Liver (tissue), 9 donors: ENCODE data around the gene RBFOX1. TPM values are rescaled to one million over a fixed set of nuclear protein-coding genes. Genes with fewer than 3 reads are reported as not detected.

Source experiments
- DNase-seq: peaks from one replicate; pipeline ENCODE4 v3.0.0-alpha.2; 2017; ENCODE audit warnings: low spot score
- H3K27ac ChIP-seq, 2 donors: one replicate each; pipeline ENCODE4 v1.7.0; 2013; ENCODE audit warnings: inconsistent platforms in 2 of 2, low read length in 2 of 2, control low read depth in 1 of 2, low read depth in 1 of 2, mild to moderate bottlenecking in 1 of 2
- H3K27me3 ChIP-seq, 4 donors: one replicate each; pipeline versions ENCODE4 v1.6.1 to v1.7.0; 2013; ENCODE audit warnings: low read length in 3 of 4, inconsistent platforms in 1 of 4, mild to moderate bottlenecking in 1 of 4, moderate library complexity in 1 of 4; ENCODE audit not compliant: control insufficient read depth in 4 of 4, insufficient read depth in 4 of 4
- H3K36me3 ChIP-seq, 4 donors: one replicate each; pipeline versions ENCODE4 v1.6.1 to v1.7.0; 2013; ENCODE audit warnings: low read length in 3 of 4, mild to moderate bottlenecking in 3 of 4, low read depth in 1 of 4, moderate library complexity in 1 of 4; ENCODE audit not compliant: control insufficient read depth in 4 of 4, insufficient read depth in 3 of 4
- H3K4me1 ChIP-seq, 4 donors: one replicate each; pipeline versions ENCODE4 v1.6.1 to v1.7.0; 2013; ENCODE audit warnings: low read length in 3 of 4, mild to moderate bottlenecking in 3 of 4, moderate library complexity in 1 of 4; ENCODE audit not compliant: control insufficient read depth in 4 of 4, insufficient read depth in 4 of 4
- H3K4me3 ChIP-seq, 3 donors: one replicate each; pipeline versions ENCODE4 v1.6.1 to v1.7.0; 2013; ENCODE audit warnings: low read length in 3 of 3, control low read depth in 1 of 3, low read depth in 1 of 3, mild to moderate bottlenecking in 1 of 3
- H3K9ac ChIP-seq, 2 donors: one replicate each; pipeline ENCODE4 v1.7.0; 2013; ENCODE audit warnings: low read length in 2 of 2, mild to moderate bottlenecking in 2 of 2, moderate library complexity in 2 of 2, control low read depth in 1 of 2, low read depth in 1 of 2
- H3K9me3 ChIP-seq, 4 donors: one replicate each; pipeline versions ENCODE4 v1.6.1 to v1.7.0; 2013; ENCODE audit warnings: low read length in 3 of 4; ENCODE audit not compliant: control insufficient read depth in 4 of 4
- ATF3 ChIP-seq: IDR thresholded peaks from 2 replicates; pipeline ENCODE4 v1.6.1; 2016; ENCODE audit warnings: antibody characterized with exemption
- CTCF ChIP-seq: fragments of 150-350 bp; IDR thresholded peaks from 2 replicates; pipeline ENCODE4 v1.5.1; 2017; ENCODE audit warnings: improper control_type of control experiment, low read depth, low read length; ENCODE audit not compliant: missing input control
- EGR1 ChIP-seq, 2 donors: IDR thresholded peaks; 2 replicates each; pipeline ENCODE4 v1.6.1; 2016 to 2018; ENCODE audit warnings: antibody characterized with exemption in 2 of 2, low read depth in 2 of 2
- FOXA1 ChIP-seq: IDR thresholded peaks from 2 replicates; pipeline ENCODE4 v1.6.1; 2016; ENCODE audit warnings: antibody characterized with exemption
- FOXA2 ChIP-seq: IDR thresholded peaks from 2 replicates; pipeline ENCODE4 v1.6.1; 2016; ENCODE audit warnings: antibody characterized with exemption
- GABPA ChIP-seq, 2 donors: IDR thresholded peaks in 1 of 2; conservative IDR thresholded peaks in 1 of 2; 2 replicates each; pipeline ENCODE4 v1.6.1; 2016; ENCODE audit warnings: antibody characterized with exemption in 2 of 2, mild to moderate bottlenecking in 1 of 2, moderate library complexity in 1 of 2
- HNF4G ChIP-seq: IDR thresholded peaks from 2 replicates; pipeline ENCODE4 v1.6.1; 2016; ENCODE audit warnings: antibody characterized with exemption
- JUND ChIP-seq, 2 donors: IDR thresholded peaks; 2 replicates each; pipeline ENCODE4 v1.6.1; 2016; ENCODE audit warnings: antibody characterized with exemption in 2 of 2
- MAX ChIP-seq: IDR thresholded peaks from 2 replicates; pipeline ENCODE4 v1.6.1; 2016; ENCODE audit warnings: antibody characterized with exemption
- NR2F2 ChIP-seq: IDR thresholded peaks from 2 replicates; pipeline ENCODE4 v1.6.1; 2016; ENCODE audit warnings: antibody characterized with exemption
- RAD21 ChIP-seq, 2 donors: IDR thresholded peaks; 2 replicates each; pipeline ENCODE4 v1.6.1; 2016; ENCODE audit warnings: antibody characterized with exemption in 2 of 2, mild to moderate bottlenecking in 2 of 2
- REST ChIP-seq: IDR thresholded peaks from 2 replicates; pipeline ENCODE4 v1.6.1; 2016; ENCODE audit warnings: antibody characterized with exemption, mild to moderate bottlenecking
- RXRA ChIP-seq, 2 donors: IDR thresholded peaks; 2 replicates each; pipeline ENCODE4 v1.6.1; 2017 to 2018; ENCODE audit warnings: antibody characterized with exemption in 2 of 2, mild to moderate bottlenecking in 1 of 2
- SP1 ChIP-seq: IDR thresholded peaks from 2 replicates; pipeline ENCODE4 v1.6.1; 2018; ENCODE audit warnings: antibody characterized with exemption, mild to moderate bottlenecking
- YY1 ChIP-seq: IDR thresholded peaks from 2 replicates; pipeline ENCODE4 v1.6.1; 2016; ENCODE audit warnings: antibody characterized with exemption, mild to moderate bottlenecking
- WGBS: extraction: QIAGEN DNeasy Blood & Tissue Kit; methylation state at CpG from one replicate; pipeline ENCODE4 v1.1.7; 2013; 5-methylcytosine and 5-hydroxymethylcytosine counted together
- polyA plus RNA-seq, 2 donors: library from polyadenylated mRNA; stranded (reverse) in 1 of 2; unstranded in 1 of 2; fragments of 200-250 nt in 1 of 2; fragments of >200 nt in 1 of 2; fragmentation: Nextera tagmentation in 1 of 2; extraction: Ambion mirVana in 1 of 2; gene quantifications; one replicate each; pipeline versions ENCODE4 v1.2.1 to v1.2.3, GENCODE V29; 2013 to 2015
- total RNA-seq, 2 donors: library from RNA; depleted of rRNA; stranded (reverse); fragments of >200 nt; gene quantifications; one replicate each; pipeline ENCODE4 v1.2.3, GENCODE V29; 2014
- donor health status: healthy.
- donor health status: healthy.
- donor health status: healthy.
- donor health status: healthy.
- donor health status: healthy.

RBFOX1 gene
- total and polyA plus RNA-seq, 4 donors: not detected

- TF ChIP-seq FOXA2 (no peak), GABPA (IDR thresholded peaks at IDR 0.05 in 1 of 2, conservative IDR thresholded peaks at IDR 0.05 in 1 of 2) (no peak), CTCF (no peak), HNF4G (no peak), RXRA (IDR thresholded peaks at IDR 0.05) (no peak), EGR1 (IDR thresholded peaks at IDR 0.05; ENCODE audit: low read depth in 2 of 2) (no peak), SP1 (no peak), JUND (IDR thresholded peaks at IDR 0.05) (no peak), YY1 (no peak), RAD21 (IDR thresholded peaks at IDR 0.05) (no peak), ATF3 (no peak), MAX (no peak)
- no peaks in the 10 kb centered on the region for H3K4me1 ChIP-seq
- H3K4me3 ChIP-seq: no peak overlapping the region
- H3K36me3 ChIP-seq: no peaks in the 10 kb centered on the region
- H3K9me3 ChIP-seq: peaks cover 0 to 6% (median 0%) of the 10 kb centered on the region in 4 donors
- peaks cover 0 to 4% (median 3%) of the 10 kb centered on the region in 4 donors for H3K27me3 ChIP-seq
- no peak for DNase-seq
- no peak overlapping the region for H3K27ac ChIP-seq
- no peak overlapping the region for H3K9ac ChIP-seq
- WGBS: 53% methylated on average over 12 of the region's 12 CpGs
Observed at GRCh38 chr16:7314163-7314562, 18.5 kb upstream of the RBFOX1 start.

GRCh38 chr16:7315813-7316212 lies 16.8 kb upstream of the RBFOX1 start:
- DNase-seq: no peak
- WGBS: 70% methylated on average over 1 of the region's 1 CpG

More at GRCh38 chr16:7315813-7316212, 16.8 kb upstream of the RBFOX1 start:
- Histone ChIP-seq H3K27ac (no peak overlapping the region), H3K36me3 (no peaks in the 10 kb centered on the region), H3K9ac (no peak overlapping the region), H3K4me3 (no peak overlapping the region), H3K4me1 (no peaks in the 10 kb centered on the region), H3K27me3 (peaks cover 0 to 4% (median 1%) of the 10 kb centered on the region in 4 donors), H3K9me3 (peaks cover 0 to 8% (median under 1%) of the 10 kb centered on the region in 4 donors)
- no peak for TF ChIP-seq REST
- no peak for TF ChIP-seq GABPA (IDR thresholded peaks at IDR 0.05 in 1 of 2, conservative IDR thresholded peaks at IDR 0.05 in 1 of 2)
- TF ChIP-seq ATF3: no peak
- TF ChIP-seq NR2F2: no peak
- TF ChIP-seq FOXA1: no peak
- no peak for TF ChIP-seq HNF4G
